Ammon's horn (tissue), 1 donor: ENCODE measurements around the gene GDF9.

Source experiments
- DNase-seq: peaks from one replicate; pipeline ENCODE4 v3.0.0-alpha.2; 2016; ENCODE audit warnings: low spot score

GDF9 gene, protein sequence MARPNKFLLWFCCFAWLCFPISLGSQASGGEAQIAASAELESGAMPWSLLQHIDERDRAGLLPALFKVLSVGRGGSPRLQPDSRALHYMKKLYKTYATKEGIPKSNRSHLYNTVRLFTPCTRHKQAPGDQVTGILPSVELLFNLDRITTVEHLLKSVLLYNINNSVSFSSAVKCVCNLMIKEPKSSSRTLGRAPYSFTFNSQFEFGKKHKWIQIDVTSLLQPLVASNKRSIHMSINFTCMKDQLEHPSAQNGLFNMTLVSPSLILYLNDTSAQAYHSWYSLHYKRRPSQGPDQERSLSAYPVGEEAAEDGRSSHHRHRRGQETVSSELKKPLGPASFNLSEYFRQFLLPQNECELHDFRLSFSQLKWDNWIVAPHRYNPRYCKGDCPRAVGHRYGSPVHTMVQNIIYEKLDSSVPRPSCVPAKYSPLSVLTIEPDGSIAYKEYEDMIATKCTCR

DNA sequence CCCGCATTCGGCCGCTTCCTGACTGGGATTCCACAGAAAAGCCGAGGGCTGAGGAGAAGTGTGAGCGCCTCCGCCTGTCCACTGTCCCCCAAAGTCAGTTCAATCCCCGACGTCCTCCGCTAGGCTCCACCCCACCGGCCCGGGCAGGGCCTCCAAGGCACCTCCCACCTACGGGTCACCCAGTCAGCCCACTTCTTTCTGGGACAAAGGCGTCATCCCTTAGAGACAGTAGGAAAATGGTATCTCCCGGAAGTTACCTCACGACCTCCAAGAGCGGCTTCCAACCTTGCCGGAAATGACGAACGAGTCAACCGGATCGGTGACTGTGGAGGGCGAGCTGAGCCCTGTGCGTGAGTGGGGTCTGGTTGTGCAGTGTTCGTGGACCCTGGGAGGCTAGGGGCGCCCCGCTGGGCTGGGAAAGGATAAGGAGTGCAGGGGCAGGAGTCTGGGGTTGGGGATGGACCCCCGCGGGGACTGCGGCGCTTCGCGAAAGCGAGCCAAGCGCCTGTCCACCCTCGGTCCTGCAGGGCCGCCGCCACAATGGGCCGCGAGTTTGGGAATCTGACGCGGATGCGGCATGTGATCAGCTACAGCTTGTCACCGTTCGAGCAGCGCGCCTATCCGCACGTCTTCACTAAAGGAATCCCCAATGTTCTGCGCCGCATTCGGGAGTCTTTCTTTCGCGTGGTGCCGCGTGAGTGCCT, at the start of gene GDF9, which contains the start of gene UQCRQ:
Gene GDF9, minus strand, starts transcription at position 128 of the 704 bp plus-strand sequence. CDS start 1,936 bp downstream, outside the sequence.
Gene UQCRQ, plus strand, starts transcription at position 301 of the 704 bp plus-strand sequence. Its CDS starts 240 bp downstream, at position 541.
- peak; percentile 100 for DNase-seq

DNA sequence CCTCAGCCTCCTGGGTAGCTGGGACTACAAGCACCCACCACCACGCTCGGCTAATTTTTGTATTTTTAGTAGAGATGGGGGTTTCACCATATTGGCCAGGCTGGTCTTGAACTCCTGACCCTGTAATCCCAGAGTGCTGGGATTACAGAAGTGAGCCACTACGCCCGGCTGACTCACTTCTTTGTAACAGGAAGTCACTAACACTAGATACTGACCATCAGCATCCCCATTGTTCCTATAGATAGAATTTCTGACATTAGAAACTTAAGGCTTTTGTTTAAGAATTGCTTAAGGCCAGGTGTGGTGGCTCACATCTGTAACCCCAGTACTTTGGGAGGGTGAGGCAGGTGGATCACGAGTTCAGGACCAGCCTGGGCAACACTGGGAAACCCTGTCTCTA, 49.4 kb upstream of the GDF9 start:
- no peak for DNase-seq

DNA sequence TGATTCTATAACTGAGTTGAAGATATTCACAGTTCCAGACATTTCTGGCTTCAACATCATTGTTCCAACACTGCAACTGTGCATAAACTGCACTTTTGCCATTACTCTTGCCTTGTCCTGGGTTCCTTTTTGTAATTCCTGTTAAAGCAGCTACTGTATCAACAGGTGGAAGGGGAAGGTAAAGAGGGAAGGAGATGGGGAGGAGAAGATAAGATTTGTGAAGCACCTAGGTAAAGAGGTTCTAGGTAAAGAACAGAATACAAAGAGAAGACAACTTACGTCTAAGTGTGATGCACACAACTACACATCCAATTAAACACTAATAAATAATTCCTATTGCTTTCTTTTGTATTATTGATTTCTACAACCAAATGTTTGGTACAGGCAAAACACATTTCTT, 43.4 kb upstream of the GDF9 start:
- DNase-seq, result no peak

DNA sequence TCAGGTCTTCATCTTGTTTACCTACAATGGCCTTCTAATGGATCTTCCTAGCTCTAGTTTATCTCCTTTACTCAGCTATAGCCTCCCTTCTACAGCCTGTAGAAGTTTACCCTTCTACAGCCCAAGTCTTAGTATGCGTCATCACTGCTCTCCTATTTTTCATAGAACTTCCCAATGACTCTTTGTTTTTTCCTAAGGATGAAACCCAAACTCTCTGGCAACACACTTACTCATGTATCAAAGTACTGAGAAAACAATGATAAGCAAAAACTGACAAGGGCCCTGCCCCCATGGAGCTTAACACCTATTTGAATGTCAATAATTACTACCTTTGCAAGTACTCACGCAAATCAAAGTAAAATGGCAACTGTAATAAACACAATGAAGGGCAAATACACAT, 40.9 kb upstream of the GDF9 start:
- no peak for DNase-seq

DNA sequence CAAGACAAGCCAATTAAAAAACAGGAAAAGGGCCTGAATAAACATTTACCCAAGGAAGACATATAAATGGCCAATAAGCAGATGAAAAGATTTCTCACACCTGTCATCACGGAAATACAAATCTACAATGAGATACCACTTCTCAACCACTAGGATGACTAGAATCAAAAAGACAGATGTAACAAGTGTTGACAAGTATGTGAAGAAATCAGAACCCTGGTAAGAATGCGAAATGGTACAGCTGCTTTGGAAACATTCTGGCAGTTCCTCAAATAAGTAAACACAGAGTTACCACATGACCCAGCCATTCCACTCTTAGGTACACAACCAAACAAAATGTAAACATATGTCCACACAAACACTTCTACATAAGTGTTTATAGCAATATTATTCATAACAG, 39.7 kb upstream of the GDF9 start:
- no peak for DNase-seq

DNA sequence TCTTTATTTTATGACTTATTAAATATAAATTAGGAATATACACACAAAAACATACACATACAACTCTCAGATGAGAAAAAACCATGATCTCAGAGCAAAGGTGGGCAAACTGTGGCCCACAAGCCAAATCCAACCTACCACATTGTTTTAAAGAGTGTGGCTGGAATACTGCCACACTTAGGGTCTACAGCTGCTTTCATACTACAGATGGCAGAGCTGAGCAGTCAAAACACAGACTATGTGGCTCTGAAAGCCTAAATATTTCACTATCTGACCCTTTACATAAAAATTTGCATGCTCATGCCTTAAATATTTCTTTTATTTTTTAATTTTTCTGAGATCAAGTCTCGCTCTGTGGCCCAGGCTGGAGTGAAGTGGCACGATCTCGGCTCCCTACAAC, 35.5 kb upstream of the GDF9 start:
- DNase-seq, result no peak

DNA sequence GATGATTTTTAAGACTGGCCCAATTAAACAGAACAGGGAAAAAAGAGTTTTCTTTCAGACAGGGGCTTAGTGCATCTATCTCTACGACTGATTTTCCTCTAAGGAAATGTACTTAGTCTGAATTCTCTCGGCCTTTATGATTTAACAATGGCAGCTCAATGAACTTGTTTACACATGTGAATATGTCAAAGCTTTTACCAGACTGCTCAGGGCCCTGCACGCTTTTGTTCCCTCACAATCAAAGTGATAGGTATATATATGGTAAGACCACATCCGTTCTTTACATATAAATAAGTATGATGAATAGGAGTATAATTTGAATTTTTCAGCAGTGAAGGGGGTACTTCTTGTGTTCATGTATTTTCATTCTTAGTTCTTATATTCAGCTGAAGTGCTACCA, 34.8 kb upstream of the GDF9 start:
- no peak for DNase-seq

DNA sequence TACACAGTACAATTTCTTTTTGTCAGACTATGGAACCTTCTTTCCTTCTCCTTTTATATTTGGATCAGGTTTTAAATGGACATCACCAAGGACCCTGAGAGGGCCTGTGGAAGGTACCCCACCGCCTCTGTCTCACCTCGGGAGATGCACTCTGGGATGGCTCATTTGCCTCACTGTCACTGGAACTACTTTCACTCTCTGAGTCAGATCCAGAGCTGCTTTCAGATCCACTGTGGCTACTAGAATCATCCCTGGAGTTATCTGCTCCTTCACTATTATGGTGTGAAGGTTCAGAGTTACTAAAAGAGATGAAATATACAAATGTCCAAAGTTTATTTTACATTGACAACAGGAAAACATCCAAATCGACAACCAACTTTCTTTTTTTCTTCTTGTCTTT, 31.8 kb upstream of the GDF9 start:
- no peak for DNase-seq

DNA sequence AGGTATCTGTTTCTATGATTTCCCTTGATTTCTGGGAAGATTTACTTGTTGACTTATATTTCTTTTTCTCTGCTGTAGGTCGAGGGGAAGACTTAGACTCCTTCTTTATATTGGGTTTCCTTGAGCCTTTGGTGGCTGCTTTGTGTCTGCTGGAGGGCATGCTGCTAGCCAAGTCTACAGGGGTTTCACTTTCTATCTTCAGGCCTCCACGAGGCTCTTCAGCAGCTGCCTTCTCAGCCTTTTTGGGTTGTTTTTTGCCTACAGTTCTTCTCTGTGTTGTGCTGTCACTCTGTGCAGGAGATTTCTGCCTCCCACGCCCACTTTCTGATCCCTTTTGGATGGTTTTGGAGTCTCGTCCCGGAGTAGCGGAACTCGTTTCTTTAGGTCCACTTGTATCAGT, 30.4 kb upstream of the GDF9 start:
- no peak for DNase-seq

DNA sequence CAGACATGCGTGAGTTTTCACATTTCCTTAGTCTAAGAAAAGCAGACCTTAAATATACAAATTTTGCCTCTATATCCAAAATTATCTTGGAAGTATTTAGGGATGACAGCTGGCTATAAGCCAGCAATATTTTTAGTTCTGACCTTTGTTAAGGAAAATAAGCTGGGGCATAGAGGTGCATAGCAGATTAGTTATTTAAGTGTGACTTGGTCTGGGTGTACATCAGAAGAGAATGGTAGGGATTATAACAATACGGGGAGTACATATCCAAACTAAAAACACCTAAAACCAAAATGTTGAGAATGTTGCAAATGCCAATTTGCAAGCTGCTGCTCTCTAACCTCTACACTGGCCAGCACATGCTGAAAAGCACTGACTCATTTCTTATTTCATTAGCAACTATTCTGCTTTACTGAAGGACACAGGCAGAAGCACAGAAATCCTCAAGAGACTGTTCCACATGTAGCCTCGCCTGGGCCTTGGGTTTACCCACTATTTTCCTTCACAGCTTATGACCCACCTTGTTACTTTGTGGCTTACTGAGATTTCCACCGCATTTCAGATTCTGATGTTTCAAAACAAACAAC, 29.5 kb upstream of the GDF9 start:
- no peak for DNase-seq

DNA sequence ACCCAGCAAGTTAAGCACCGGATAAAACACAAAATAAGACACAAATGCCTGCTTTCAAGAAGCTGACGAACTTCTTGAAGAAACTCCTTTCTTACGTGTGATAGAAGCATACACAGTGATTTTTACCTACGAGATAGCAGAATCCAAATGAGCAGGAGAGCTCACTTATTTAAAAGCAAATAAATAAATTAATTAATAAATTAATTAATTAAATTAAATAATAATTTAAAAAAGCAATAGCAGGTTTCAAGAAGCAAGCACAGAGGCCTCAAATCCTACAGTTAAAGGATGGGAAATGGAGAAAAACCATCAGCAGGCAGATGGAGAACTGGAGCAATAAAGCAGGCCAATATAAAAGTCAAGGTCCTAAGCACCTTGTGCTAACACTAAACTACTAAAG, 24.5 kb upstream of the GDF9 start:
- DNase-seq, result no peak

DNA sequence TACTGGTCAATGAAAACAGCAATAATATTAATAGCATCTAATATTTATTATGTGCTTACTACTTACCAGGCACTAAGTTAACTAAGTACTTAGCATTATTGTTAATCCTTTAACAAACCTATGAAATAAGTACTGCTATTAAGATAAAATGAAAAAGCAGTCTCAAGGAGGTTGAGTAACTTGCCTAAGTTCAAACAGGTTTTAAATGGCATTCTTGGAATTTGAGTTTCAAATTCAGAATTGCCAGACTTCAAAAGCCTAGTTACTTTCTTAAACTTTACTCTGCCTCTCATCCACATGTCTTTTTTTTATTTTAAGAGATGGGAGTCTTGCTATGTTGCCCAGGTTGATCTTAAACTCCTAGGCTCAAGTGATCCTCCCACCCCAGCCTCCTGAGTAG, 23.2 kb upstream of the GDF9 start:
- no peak for DNase-seq

DNA sequence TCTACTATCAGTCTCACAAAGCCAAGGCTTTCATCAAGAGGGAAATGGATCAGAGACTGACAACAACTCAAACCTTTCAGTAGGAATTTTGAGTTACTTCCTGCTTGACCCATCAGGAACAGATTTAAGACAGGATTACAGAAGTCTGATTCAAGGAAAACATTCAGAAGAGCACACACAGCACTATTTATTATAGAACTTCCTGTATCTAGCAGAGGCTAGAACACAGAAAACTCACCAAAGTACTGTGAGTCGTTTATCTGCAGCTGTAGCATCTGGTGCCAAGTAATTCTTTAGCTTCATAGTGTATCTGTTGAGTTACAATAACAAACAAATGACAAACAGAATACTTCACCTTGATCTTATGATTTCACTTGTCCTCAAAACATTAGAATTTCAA, 21.0 kb upstream of the GDF9 start:
- no peak for DNase-seq

DNA sequence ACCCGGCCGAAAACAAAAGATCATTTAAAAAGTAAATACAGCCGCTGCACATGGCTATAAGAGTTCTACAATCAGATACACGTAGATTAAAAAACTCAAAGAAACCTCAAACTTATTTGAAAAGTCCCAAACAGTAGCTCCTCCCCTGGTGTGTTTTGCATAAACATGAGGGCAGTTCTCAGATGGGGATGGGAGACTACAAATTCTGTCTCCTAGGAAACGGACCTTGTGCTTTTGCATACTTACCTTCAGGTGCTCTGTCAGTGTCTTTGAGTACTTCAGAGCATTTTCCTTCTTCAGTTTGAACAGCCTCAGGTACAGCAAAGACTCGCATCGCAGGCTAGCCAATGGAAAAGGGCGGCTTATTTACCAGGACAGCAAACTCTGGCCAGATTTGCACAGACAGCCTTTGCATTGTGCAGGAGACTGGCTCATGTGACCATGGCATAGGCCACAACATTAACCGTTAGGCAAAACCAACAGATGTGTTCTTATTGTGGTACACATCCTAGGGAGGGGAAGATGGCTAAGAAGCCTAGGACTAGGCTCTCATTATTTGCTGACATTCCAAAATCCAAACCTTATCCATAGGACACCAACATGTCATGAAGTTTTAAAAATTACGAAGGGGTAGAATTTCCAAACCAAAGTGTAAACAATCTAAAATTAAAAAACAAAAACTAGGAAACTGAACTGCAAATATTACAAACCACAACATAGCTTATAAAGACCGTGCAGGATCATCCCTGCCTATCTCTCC, 20.0 kb upstream of the GDF9 start:
- no peak for DNase-seq

DNA sequence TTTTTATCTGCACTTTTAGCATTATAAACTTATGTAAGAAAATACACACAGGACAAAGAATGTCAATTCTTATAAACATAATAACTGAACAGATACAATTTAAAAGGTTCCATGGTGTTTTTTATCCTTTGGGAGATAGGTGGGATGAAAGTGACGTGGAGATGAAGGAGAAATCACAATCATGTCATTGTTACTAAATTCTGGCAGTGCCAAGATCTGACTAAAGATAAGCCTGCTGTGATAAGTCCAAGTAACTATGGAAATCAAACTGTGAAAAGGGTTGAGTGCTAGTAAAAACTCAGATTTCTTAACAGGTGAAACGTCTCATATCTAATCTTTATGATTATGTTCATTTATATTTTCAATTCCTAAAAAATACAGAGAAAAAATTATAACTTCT, 18.3 kb upstream of the GDF9 start:
- no peak for DNase-seq

DNA sequence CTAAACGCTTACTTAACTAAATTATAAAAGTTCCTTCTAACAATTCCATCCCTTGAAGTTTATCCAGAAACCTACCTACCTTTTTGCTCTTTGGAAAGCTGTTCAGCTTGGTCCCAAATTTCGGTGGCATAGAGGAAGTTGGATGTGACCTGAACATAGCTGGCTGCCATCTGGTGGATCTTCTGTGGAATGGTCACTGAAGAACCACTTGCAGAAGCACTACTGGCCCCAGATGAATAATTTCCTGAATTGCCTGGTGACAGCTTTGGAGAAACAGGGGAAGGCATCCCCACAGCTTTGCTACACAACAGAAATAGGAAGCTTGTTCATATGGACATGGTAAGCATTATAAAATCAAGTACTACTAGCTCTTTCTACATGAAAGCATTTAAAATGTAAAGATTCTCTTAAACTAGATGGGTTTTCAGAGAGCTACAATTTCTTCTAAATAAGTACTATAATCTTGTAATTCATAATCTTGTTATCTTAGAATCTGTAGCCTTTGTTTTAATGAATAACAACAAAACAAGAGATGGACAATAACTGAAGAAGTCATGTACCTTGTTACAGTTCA, 17.1 kb upstream of the GDF9 start:
- DNase-seq, result peak; percentile 91

DNA sequence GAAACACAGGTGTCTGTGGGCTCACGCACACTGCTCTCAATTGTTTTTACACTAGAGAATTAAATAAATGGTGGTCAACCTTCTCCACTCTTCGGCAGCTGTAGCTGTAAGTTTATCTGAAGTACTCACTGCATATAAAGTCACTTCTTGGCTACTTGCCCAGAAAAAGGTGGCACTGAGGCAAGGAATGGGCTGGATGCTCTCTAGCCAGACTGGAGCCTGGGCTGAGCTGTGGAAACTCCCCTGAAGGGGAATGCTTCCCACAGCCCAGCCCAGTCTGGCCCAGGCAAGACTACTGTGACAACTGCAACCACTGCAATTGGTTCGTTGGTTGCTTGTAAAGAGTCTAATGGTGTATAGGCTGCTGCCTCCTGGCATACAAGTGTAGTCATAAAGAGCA, 11.7 kb upstream of the GDF9 start:
- DNase-seq, result peak; percentile 41

DNA sequence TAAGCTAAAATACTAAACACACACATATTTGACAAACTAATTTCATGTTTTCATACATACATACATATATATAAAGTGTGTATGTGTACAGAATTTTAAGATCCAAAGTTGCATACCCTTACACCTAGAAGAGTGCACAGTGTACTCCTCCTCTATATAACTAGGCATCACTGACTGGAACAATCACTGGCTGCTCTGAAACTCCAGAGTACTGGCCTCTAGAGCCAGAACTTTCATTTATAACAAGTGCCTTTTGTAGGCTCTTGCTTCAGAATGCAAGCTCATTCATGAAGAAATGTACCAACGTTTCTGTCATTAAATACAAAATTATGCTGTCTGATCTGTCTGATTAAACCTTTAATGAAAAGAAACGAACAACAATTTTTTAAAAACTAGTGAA, 11.2 kb upstream of the GDF9 start:
- DNase-seq, result no peak

DNA sequence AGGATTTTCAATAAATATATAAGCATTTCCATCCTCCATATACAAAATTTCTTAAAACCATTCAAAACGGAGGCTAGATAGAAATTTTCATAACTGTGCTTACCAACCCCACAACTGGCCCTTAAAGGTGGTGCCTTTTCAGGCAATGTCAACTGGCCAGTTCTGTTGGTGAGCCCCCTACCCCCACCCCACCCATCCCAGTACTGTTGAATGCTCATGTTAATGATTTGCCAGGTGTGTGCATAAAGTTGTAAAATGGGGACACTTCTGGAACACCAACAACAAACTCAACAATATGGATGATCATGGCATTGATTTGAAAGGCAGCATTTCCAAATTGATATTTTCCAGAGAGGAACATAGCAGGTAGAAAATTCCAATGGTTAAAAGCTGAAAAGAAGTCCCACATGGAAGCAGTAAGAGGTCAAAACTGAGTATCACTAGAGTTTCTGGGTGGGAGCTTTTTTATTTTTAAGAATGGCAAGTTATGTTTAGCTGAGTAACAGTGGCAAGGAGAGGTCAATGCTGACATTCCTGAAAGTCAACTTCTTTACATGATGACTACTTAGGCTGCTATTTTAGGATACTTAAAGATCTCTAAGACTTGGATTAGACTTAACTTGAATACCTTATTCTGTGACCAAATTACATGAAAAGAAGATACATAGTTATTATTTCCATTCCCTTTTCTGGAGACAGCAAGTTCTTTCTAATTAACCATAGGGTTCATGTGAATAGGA, 9.9 kb upstream of the GDF9 start:
- no peak for DNase-seq

DNA sequence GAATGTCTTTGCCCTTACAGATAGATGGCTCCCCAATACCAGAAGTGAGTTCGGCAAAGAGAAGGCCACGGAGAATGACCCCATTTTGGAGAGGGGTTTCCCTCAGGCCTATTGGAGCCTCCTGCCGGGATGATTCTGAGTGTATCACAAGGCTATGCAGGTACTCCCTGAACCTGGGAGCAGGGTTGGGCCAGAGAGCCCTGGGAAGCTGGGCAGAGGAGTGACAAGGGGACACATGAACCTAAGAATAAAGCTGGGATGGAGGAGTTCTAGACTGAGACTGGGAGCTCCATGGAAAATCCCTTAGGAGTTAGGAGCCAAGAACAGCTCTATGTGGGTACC, 7.6 kb upstream of the GDF9 start:
- no peak for DNase-seq
